Natural killer cell (primary cell): ENCODE measurements around the gene STARD3NL. TPM values are rescaled to one million over a fixed set of nuclear protein-coding genes. Genes with fewer than 3 reads are reported as not detected.
"Not testable (repeated sequence)": the region's sequence is repeated elsewhere in the genome, so short reads cannot be mapped to it uniquely, and the experiment has no call there.

Experiments
- ATAC-seq, 3 donors: fragments of 150-1000 bp in 2 of 3; fragments of 200-7000 bp in 1 of 3; cut with Tn5 transposase; 1 replicate in 1 of 3; 2 replicates in 2 of 3; pipeline ENCODE4 v1.10.0; 2021; ENCODE audit warnings: mild to moderate bottlenecking in 2 of 3, moderate library complexity in 2 of 3
- DNase-seq, 2 donors: peaks; one replicate each; pipeline versions ENCODE4 v3.0.0 to v3.0.0-alpha.2; 2013 to 2021; ENCODE audit warnings: mixed read lengths in 1 of 2
- H3K27ac ChIP-seq: one replicate; pipeline ENCODE4 v1.5.1; 2013; ENCODE audit warnings: mild to moderate bottlenecking, low read length
- H3K27me3 ChIP-seq: one replicate; pipeline ENCODE4 v1.6.1; 2013; ENCODE audit warnings: low read length; ENCODE audit not compliant: control insufficient read depth, insufficient read depth
- H3K36me3 ChIP-seq: one replicate; pipeline ENCODE4 v1.6.1; 2013; ENCODE audit warnings: low read length; ENCODE audit not compliant: control insufficient read depth, insufficient read depth
- H3K4me1 ChIP-seq: one replicate; pipeline ENCODE4 v1.6.1; 2013; ENCODE audit warnings: low read length; ENCODE audit not compliant: control insufficient read depth, insufficient read depth
- H3K4me3 ChIP-seq: one replicate; pipeline ENCODE4 v1.5.1; 2013; ENCODE audit warnings: low read length
- H3K9me3 ChIP-seq: one replicate; pipeline ENCODE4 v1.6.1; 2013; ENCODE audit warnings: low read length; ENCODE audit not compliant: control insufficient read depth, insufficient read depth
- H3K27ac Mint-ChIP-seq, 2 donors: one replicate each; pipeline ENCODE4 v1.8.0; 2022; ENCODE audit warnings: mild to moderate bottlenecking in 2 of 2, mixed read lengths in 2 of 2, moderate library complexity in 1 of 2
- H3K27me3 Mint-ChIP-seq, 2 donors: one replicate each; pipeline ENCODE4 v1.8.0; 2022; ENCODE audit warnings: low read depth in 2 of 2, mixed read lengths in 2 of 2
- H3K36me3 Mint-ChIP-seq: one replicate; pipeline ENCODE4 v1.8.0; 2022; ENCODE audit warnings: mixed read lengths
- H3K4me1 Mint-ChIP-seq, 2 donors: one replicate each; pipeline ENCODE4 v1.8.0; 2022; ENCODE audit warnings: mixed read lengths in 2 of 2
- H3K4me3 Mint-ChIP-seq: one replicate; pipeline ENCODE4 v1.8.0; 2022; ENCODE audit warnings: mild to moderate bottlenecking, moderate library complexity, mixed read lengths
- H3K9me3 Mint-ChIP-seq, 2 donors: one replicate each; pipeline ENCODE4 v1.8.0; 2022; ENCODE audit warnings: mixed read lengths in 2 of 2
- CTCF ChIP-seq: fragments of 200-600 bp; IDR thresholded peaks from one replicate; pipeline ENCODE4 v1.8.0; 2022; ENCODE audit warnings: antibody characterized with exemption
- WGBS: methylation state at CpG from one replicate; pipeline ENCODE4 v1.1.7; 2013; ENCODE audit warnings: missing lambda C conversion rate; ENCODE audit not compliant: insufficient coverage; 5-methylcytosine and 5-hydroxymethylcytosine counted together
- intact Hi-C: fragments of 100-400 bp; cut with micrococcal nuclease; formaldehyde crosslinking; loops from one replicate; pipeline ENCODE4 v1.14.2; 2022
- total RNA-seq, 4 donors: library from RNA; stranded (reverse); fragments of 120-200 nt in 1 of 4; gene quantifications; one replicate each; pipeline versions ENCODE4 v1.2.3 to v1.2.4, GENCODE V29; 2013 to 2022

Gene STARD3NL
- total RNA-seq, 3 donors from 2014 or later (not counting 1 experiment from before 2014, with no cell fraction given), result 30.6 to 38.6 (median 38.3) TPM

- no peaks in the 10 kb centered on the region for H3K36me3 ChIP-seq
- H3K4me1 ChIP-seq, result peaks cover 6% of the 10 kb centered on the region
- Mint-ChIP-seq H3K4me1 (peaks cover 17 to 21% of the 10 kb centered on the region in 2 donors), H3K4me3 (no peak overlapping the region), H3K9me3 (no peaks in the 10 kb centered on the region), H3K36me3 (no peaks in the 10 kb centered on the region), H3K27ac (peak overlapping the region; percentile 4 to 11), H3K27me3 (peaks cover 10 to 20% of the 10 kb centered on the region in 2 donors)
- DNase-seq (peak; percentile 13 to 54), ATAC-seq (peak; percentile 98 to 99 (median 98))
- 25% methylated on average over 1 of the region's 2 CpGs for WGBS
- TF ChIP-seq CTCF, result no peak
- no peaks in the 10 kb centered on the region for H3K27me3 ChIP-seq
- H3K27ac ChIP-seq, result no peak overlapping the region
- H3K4me3 ChIP-seq, result no peak overlapping the region
- intact Hi-C loops, result no loop called here
- no peaks in the 10 kb centered on the region for H3K9me3 ChIP-seq
Observed at GRCh38 chr7:38169847-38170246, 8.2 kb upstream of the STARD3NL start.

DNA sequence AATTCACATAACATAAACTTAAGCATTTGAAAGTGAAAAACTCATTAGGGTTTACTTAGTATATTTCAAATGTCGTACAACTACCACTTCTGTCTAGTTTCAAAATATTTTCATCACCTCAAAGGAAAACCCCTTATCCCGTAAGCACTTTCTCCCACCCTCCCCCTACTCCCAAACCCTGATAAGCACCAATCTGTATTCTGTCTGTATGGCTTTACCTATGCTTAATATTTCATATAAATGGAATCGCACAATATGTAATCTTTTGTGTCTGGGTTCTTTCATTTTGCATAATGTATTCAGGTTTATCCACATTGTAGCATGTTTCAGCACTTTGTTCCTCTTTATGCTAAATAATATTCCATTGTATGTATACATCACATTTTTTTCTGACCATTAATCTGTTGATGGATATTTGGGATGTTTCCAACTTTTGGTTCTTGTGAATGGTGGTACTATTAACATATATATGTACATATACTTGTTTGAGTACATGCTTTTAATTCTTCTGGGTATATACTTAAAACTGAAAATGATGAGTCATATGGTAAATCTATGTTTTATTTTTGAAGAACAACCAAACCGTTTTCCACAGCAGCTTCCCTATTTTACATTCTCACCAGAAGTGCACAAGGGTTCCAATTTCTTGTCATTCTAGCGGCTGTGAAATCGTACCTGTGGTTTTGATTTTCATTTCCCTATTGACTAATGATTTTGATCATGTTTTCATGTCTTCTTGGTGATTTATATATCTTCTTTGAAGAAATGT, 6.2 kb upstream of the STARD3NL start:
- Histone ChIP-seq H3K27me3 (no peaks in the 10 kb centered on the region), H3K4me3 (no peak overlapping the region), H3K36me3 (no peaks in the 10 kb centered on the region), H3K4me1 (peaks cover 6% of the 10 kb centered on the region), H3K27ac (no peak overlapping the region), H3K9me3 (no peaks in the 10 kb centered on the region)
- Mint-ChIP-seq H3K9me3 (no peaks in the 10 kb centered on the region), H3K36me3 (no peaks in the 10 kb centered on the region), H3K4me3 (no peak overlapping the region), H3K27me3 (peaks cover 10 to 23% of the 10 kb centered on the region in 2 donors), H3K4me1 (peaks cover 17 to 21% of the 10 kb centered on the region in 2 donors), H3K27ac (no peak overlapping the region)
- DNase-seq (no peak), ATAC-seq (no peak)
- intact Hi-C loops, result no loop called here
- 30% methylated on average over 5 of the region's 6 CpGs for WGBS
- no peak for TF ChIP-seq CTCF

GRCh38 chr7:38175547-38175946, 2.5 kb upstream of the STARD3NL start:
- not testable (repeated sequence) for H3K27ac ChIP-seq, H3K9me3 ChIP-seq, H3K27me3 ChIP-seq, H3K27ac Mint-ChIP-seq, H3K4me3 Mint-ChIP-seq, ATAC-seq, H3K4me3 ChIP-seq, H3K4me1 ChIP-seq, DNase-seq, H3K9me3 Mint-ChIP-seq, H3K36me3 ChIP-seq, H3K36me3 Mint-ChIP-seq
- WGBS, result 96% methylated on average over 9 of the region's 9 CpGs
- Mint-ChIP-seq H3K27me3 (peaks cover 10 to 23% of the 10 kb centered on the region in 2 donors), H3K4me1 (peaks cover 33 to 34% of the 10 kb centered on the region in 2 donors)
- intact Hi-C loops, result loop anchor here (5.0 kb wide), 1 partner anchor 162 kb away; no protein-coding TSS in a partner anchor

DNA sequence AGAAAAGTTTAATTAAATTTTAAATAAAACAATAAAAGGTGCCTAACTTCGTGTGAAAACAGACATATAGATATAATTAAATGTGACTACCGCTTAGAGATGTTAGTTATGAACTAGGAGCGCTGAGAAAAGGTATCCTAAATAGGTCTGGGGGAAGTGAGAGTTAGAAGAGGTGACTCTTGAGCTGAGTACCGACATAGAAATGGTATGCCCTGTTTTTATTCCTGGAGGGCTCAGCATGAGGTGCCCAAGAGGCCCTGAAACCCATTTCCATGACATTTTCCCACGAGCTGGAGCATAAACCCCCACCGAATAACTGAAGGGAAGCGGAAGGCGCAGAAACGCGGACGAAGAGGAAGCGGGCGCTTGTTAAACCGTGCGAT, 433 bp upstream of the STARD3NL start:
- peak overlapping the region; percentile 87 to 98 for H3K27ac Mint-ChIP-seq
- H3K4me3 ChIP-seq, result peak overlapping the region; percentile 100
- H3K4me3 Mint-ChIP-seq, result peak overlapping the region; percentile 98
- intact Hi-C loops, result loop anchor here (2.0 to 5.0 kb wide), 2 partner anchors 39 to 160 kb away; no protein-coding TSS in a partner anchor
- TF ChIP-seq CTCF, result no peak
- WGBS, result 7% methylated on average over 15 of the region's 15 CpGs
- peaks cover 7 to 16% of the 10 kb centered on the region in 2 donors for H3K27me3 Mint-ChIP-seq
- H3K9me3 Mint-ChIP-seq, result no peaks in the 10 kb centered on the region
- peaks cover 9% of the 10 kb centered on the region for H3K4me1 ChIP-seq
- H3K36me3 Mint-ChIP-seq, result no peaks in the 10 kb centered on the region
- DNase-seq (no peak), ATAC-seq (no peak)
- H3K36me3 ChIP-seq, result no peaks in the 10 kb centered on the region
- no peaks in the 10 kb centered on the region for H3K27me3 ChIP-seq
- peak overlapping the region; percentile 98 for H3K27ac ChIP-seq
- H3K9me3 ChIP-seq, result no peaks in the 10 kb centered on the region
- H3K4me1 Mint-ChIP-seq, result peaks cover 43% of the 10 kb centered on the region in 2 donors
